GM21786 (cell line): Measurements from ENCODE around the gene ZNF569.
"Not testable (repeated sequence)": the region's sequence is repeated elsewhere in the genome, so short reads cannot be mapped to it uniquely, and the experiment has no call there.

Experiments
- ATAC-seq: cut with Tn5 transposase; IDR thresholded peaks from one replicate; pipeline ENCODE4 v1.9.1; 2021; ENCODE audit not compliant: unreplicated experiment

The ZNF569 gene

GRCh38 chr19:37403403-37403802 lies 63.8 kb downstream of the ZNF569 start:
- no peak for ATAC-seq

GRCh38 chr19:37401078-37401477 lies 66.2 kb downstream of the ZNF569 start:
- no peak for ATAC-seq

GRCh38 chr19:37391399-37391798 lies 75.8 kb downstream of the ZNF569 start:
- not testable (repeated sequence) for ATAC-seq

- no peak for ATAC-seq
These were observed 78.0 kb downstream of the ZNF569 start for GRCh38 chr19:37389234-37389633.

GRCh38 chr19:37370880-37371661 lies 96.2 kb downstream of the ZNF569 start, which contains the start of gene ZNF527:
TSS of gene ZNF527 (plus strand) at chr19:37371099. CDS start at chr19:37374199, 3,100 bp downstream.
- peak; percentile 93 for ATAC-seq

GRCh38 chr19:37370386-37370879 lies 96.8 kb downstream of the ZNF569 start:
- ATAC-seq = peak; percentile 28

- ATAC-seq = no peak
These were observed 104.5 kb downstream of the ZNF569 start for GRCh38 chr19:37362733-37363132.

- ATAC-seq = no peak
These were observed 105.2 kb downstream of the ZNF569 start for GRCh38 chr19:37361994-37362393.
